A673 (cell line): ENCODE data around the gene MTG2. TPM values are rescaled to one million over a fixed set of nuclear protein-coding genes. Genes with fewer than 3 reads are reported as not detected.

Experiments used
- BruUV-seq: library from RNA; stranded (reverse); fragments of 400-500 nt; replicated peaks from 2 replicates; lab custom pipeline; 2021; lab: Mats Ljungman, UMichigan
- CTCF ChIA-PET: fragments of 300-600 bp; sonication (Branson Sonifier 250); formaldehyde crosslinking; loops from one replicate; lab custom pipeline; 2022; ENCODE audit warnings: antibody characterized with exemption; lab: Charles Lee
- POLR2A ChIA-PET: fragments of 300-600 bp; sonication (Branson Sonifier 250); formaldehyde crosslinking; loops from one replicate; lab custom pipeline; 2022; ENCODE audit warnings: antibody characterized with exemption; ENCODE audit not compliant: low non-redundant PET; lab: Charles Lee
- DNase-seq: peaks from one replicate; pipeline ENCODE4 v3.0.0-alpha.2; 2015; ENCODE audit warnings: low spot score
- H3K27ac ChIP-seq: fragments of 200-600 bp; sonication (generic); 2 replicates; pipeline ENCODE4 v1.5.1; 2016; ENCODE audit warnings: mixed run types, low read depth, mild to moderate bottlenecking, mixed read lengths, antibody characterized with exemption, low read length; ENCODE audit not compliant: poor library complexity, severe bottlenecking
- H3K27me3 ChIP-seq: fragments of 200-600 bp; sonication (generic); replicated peaks from 2 replicates; pipeline ENCODE4 v1.6.1; 2017; ENCODE audit warnings: mixed run types, low read depth, mild to moderate bottlenecking, mixed read lengths, antibody characterized with exemption, low read length; ENCODE audit not compliant: insufficient read depth, poor library complexity
- H3K36me3 ChIP-seq: fragments of 200-600 bp; sonication (generic); 2 replicates; pipeline ENCODE4 v1.6.1; 2016; ENCODE audit warnings: mixed run types, mild to moderate bottlenecking, mixed read lengths, antibody characterized with exemption, low read length; ENCODE audit not compliant: insufficient read depth, poor library complexity, severe bottlenecking
- H3K4me1 ChIP-seq: fragments of 200-600 bp; sonication (generic); 2 replicates; pipeline ENCODE4 v1.6.1; 2017; ENCODE audit warnings: mixed run types, mild to moderate bottlenecking, mixed read lengths, antibody characterized with exemption, low read length; ENCODE audit not compliant: insufficient read depth, poor library complexity, severe bottlenecking
- H3K4me3 ChIP-seq: fragments of 200-600 bp; sonication (generic); 2 replicates; pipeline ENCODE4 v1.5.1; 2016; ENCODE audit warnings: low read depth, mixed run types, mild to moderate bottlenecking, mixed read lengths, low read length; ENCODE audit not compliant: poor library complexity, severe bottlenecking
- H3K9me3 ChIP-seq: fragments of 200-600 bp; sonication (generic); 2 replicates; pipeline ENCODE4 v1.6.1; 2016; ENCODE audit warnings: mixed run types, low read depth, mild to moderate bottlenecking, mixed read lengths, antibody characterized with exemption, low read length; ENCODE audit not compliant: poor library complexity, severe bottlenecking
- CTCF ChIP-seq: fragments of 300-800, 200-600 bp; sonication (generic); conservative IDR thresholded peaks from 2 replicates; pipeline ENCODE4 v1.5.1; 2017; ENCODE audit warnings: low read depth, mild to moderate bottlenecking, antibody characterized with exemption, low read length, moderate library complexity, mixed read lengths
- EZH2 ChIP-seq: fragments of 200-600 bp; sonication (generic); IDR thresholded peaks from 2 replicates; pipeline ENCODE4 v1.6.1; 2017; ENCODE audit warnings: borderline replicate concordance, low read depth, mild to moderate bottlenecking, mixed read lengths, antibody characterized with exemption, low read length; ENCODE audit not compliant: poor library complexity, severe bottlenecking
- intact Hi-C: fragments of 100-400 bp; cut with micrococcal nuclease; formaldehyde crosslinking; loops from one replicate; pipeline ENCODE4 v1.10.0; 2022; ENCODE audit not compliant: unreplicated experiment
- total RNA-seq: library from RNA; stranded (reverse); gene quantifications from 2 replicates; pipeline ENCODE4 v1.2.3, GENCODE V29; 2021

MTG2 gene
- total RNA-seq, 1 experiment from 2014 or later: 40.9 TPM

- CTCF ChIA-PET: interaction anchor here (0.6 kb wide), 1 partner anchor 127 kb away, joined by 7 read pairs; no protein-coding TSS in a partner anchor
These were observed 7.8 kb upstream of the MTG2 start for GRCh38 chr20:62174870-62175624.

DNA sequence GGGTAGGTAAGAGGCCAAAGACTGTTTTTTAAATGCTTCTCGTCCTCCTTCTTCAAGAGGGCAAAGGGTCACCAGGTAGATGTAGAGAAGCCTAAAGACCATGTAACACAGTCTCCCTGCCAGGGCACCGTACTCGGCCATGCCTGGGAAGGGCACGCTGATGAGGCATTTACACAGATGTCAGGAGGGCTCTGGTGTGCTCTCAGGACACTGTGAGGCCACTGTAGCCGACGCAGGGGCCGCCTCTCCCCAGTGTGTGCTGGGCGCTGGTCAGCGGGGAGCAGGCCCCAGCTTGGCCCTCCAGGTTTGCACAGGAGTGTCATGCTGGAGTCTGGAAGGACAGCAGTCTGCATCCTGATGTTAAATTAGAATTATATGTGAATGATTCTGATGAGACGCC is 7.1 kb upstream of the MTG2 start:
- no peaks in the 10 kb centered on the region for H3K9me3 ChIP-seq
- no peak overlapping the region for H3K4me3 ChIP-seq
- peaks cover 17% of the 10 kb centered on the region for H3K36me3 ChIP-seq
- ChIA-PET POLR2A (no interaction called here), CTCF (interaction anchor here (0.6 kb wide), 1 partner anchor 127 kb away, joined by 7 read pairs; no protein-coding TSS in a partner anchor)
- TF ChIP-seq EZH2: no peak
- TF ChIP-seq CTCF: no peak
- no peaks in the 10 kb centered on the region for H3K4me1 ChIP-seq
- DNase-seq: no peak
- intact Hi-C loops: no loop called here
- BruUV-seq: no TSS peak
- H3K27me3 ChIP-seq: no peaks in the 10 kb centered on the region
- no peak overlapping the region for H3K27ac ChIP-seq

More at GRCh38 chr20:62174870-62175624, 7.8 kb upstream of the MTG2 start:
- intact Hi-C loops: no loop called here
- H3K4me1 ChIP-seq: no peaks in the 10 kb centered on the region
- no peak overlapping the region for H3K4me3 ChIP-seq
- H3K27ac ChIP-seq: no peak overlapping the region
- no TSS peak for BruUV-seq
- no peaks in the 10 kb centered on the region for H3K9me3 ChIP-seq
- TF ChIP-seq EZH2 (no peak), CTCF (no peak)
- POLR2A ChIA-PET: no interaction called here
- H3K36me3 ChIP-seq: peaks cover 17% of the 10 kb centered on the region
- no peak for DNase-seq
- no peaks in the 10 kb centered on the region for H3K27me3 ChIP-seq

- ChIA-PET POLR2A (interaction anchor here (0.7 kb wide), 1 partner anchor 184 kb away, joined by 3 read pairs; no protein-coding TSS in a partner anchor), CTCF (no interaction called here)
- Histone ChIP-seq H3K36me3 (peaks cover 24% of the 10 kb centered on the region), H3K4me3 (no peak overlapping the region), H3K27me3 (no peaks in the 10 kb centered on the region), H3K9me3 (no peaks in the 10 kb centered on the region), H3K4me1 (peaks cover under 1% of the 10 kb centered on the region), H3K27ac (no peak overlapping the region)
- intact Hi-C loops: no loop called here
- no peak for DNase-seq
- no TSS peak for BruUV-seq
- TF ChIP-seq EZH2: no peak
- TF ChIP-seq CTCF: no peak
These were observed 6.0 kb upstream of the MTG2 start for GRCh38 chr20:62176866-62177265.
